Peyer's patch (tissue), 4 donors: Measurements from ENCODE around the gene GDNF. TPM values are rescaled to one million over a fixed set of nuclear protein-coding genes. Genes with fewer than 3 reads are reported as not detected.
"Not testable (repeated sequence)": the region's sequence is repeated elsewhere in the genome, so short reads cannot be mapped to it uniquely, and the experiment has no call there.

Experiments
- DNase-seq, 3 donors: peaks; one replicate each; pipeline ENCODE4 v3.0.0-alpha.2; 2017 to 2019
- H3K27ac ChIP-seq, 4 donors: fragments of 200-600 bp; sonication (generic); one replicate each; pipeline ENCODE4 v1.5.1; 2016 to 2019
- H3K27me3 ChIP-seq, 2 donors: fragments of 200-600 bp; sonication (generic); one replicate each; pipeline ENCODE4 v1.5.1; 2019
- H3K36me3 ChIP-seq, 3 donors: fragments of 200-600 bp; sonication (generic); one replicate each; pipeline ENCODE4 v1.5.1; 2016 to 2019
- H3K4me1 ChIP-seq, 4 donors: fragments of 200-600 bp; sonication (generic); one replicate each; pipeline ENCODE4 v1.5.1; 2016 to 2019
- H3K4me3 ChIP-seq, 4 donors: fragments of 200-600 bp; sonication (generic); 1 replicate in 3 of 4; 2 replicates in 1 of 4; pipeline ENCODE4 v1.5.1; 2016 to 2019; ENCODE audit warnings: mild to moderate bottlenecking in 1 of 4
- H3K9me3 ChIP-seq, 4 donors: fragments of 200-600 bp; sonication (generic); one replicate each; pipeline ENCODE4 v1.5.1; 2016 to 2019; ENCODE audit warnings: mild to moderate bottlenecking in 1 of 4
- POLR2A ChIP-seq, 2 donors: fragments of 450-650 bp; IDR thresholded peaks; one replicate each; pipeline ENCODE4 v1.5.1; 2017; ENCODE audit warnings: antibody characterized with exemption in 2 of 2, mild to moderate bottlenecking in 2 of 2, moderate library complexity in 2 of 2
- total RNA-seq, 4 donors: library from RNA; depleted of rRNA; stranded (reverse); fragments of >200 nt; gene quantifications; one replicate each; pipeline ENCODE4 v1.1.0, GENCODE V29; 2016
- TF ChIP-seq, protein P1 (sequence below), 6 experiments: fragments of 450-650 bp in 4 of 6; fragments of 200-600 bp in 2 of 6; sonication (generic) in 1 of 6; IDR thresholded peaks; one replicate each; pipeline ENCODE4 v1.5.1; 2017 to 2019; ENCODE audit warnings: antibody characterized with exemption in 6 of 6, mild to moderate bottlenecking in 3 of 6, moderate library complexity in 1 of 6

The GDNF gene
- total RNA-seq, 4 donors from 2014 or later = 1.5 to 8.3 TPM; not detected in 2

DNA sequence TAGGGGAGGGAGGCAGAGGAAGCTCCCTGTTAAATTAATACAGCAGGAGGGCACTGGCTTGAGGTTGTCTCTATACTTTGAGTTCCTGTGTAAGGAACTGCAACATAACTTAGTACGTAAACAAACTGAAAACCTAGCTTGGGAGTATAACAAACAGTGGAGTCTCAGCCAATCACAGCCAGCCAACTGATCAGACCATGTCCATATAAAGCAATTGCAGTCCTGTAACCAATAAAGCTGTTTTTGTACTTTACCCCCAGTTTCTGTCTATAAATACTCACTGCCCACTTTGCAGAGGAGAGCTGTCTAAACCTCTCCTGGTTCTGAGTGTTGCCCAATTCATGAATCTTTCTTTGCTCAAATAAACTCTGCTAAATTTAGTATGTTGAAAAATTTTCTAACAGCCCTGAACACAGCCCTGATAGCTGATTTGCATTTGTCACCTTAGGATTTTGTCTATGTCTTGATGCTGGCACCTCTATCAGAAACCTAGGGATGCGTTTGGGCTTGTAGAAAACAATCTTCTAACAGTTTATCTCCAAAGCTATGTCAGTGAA lies 39.9 kb downstream of the GDNF start:
- Histone ChIP-seq H3K4me1 (no peaks in the 10 kb centered on the region), H3K9me3 (no peaks in the 10 kb centered on the region), H3K4me3 (no peak overlapping the region), H3K27me3 (no peaks in the 10 kb centered on the region), H3K36me3 (no peaks in the 10 kb centered on the region), H3K27ac (no peak overlapping the region)
- TF ChIP-seq, protein P1, sequence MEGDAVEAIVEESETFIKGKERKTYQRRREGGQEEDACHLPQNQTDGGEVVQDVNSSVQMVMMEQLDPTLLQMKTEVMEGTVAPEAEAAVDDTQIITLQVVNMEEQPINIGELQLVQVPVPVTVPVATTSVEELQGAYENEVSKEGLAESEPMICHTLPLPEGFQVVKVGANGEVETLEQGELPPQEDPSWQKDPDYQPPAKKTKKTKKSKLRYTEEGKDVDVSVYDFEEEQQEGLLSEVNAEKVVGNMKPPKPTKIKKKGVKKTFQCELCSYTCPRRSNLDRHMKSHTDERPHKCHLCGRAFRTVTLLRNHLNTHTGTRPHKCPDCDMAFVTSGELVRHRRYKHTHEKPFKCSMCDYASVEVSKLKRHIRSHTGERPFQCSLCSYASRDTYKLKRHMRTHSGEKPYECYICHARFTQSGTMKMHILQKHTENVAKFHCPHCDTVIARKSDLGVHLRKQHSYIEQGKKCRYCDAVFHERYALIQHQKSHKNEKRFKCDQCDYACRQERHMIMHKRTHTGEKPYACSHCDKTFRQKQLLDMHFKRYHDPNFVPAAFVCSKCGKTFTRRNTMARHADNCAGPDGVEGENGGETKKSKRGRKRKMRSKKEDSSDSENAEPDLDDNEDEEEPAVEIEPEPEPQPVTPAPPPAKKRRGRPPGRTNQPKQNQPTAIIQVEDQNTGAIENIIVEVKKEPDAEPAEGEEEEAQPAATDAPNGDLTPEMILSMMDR (IDR thresholded peaks at IDR 0.05) = no peak
- TF ChIP-seq POLR2A (IDR thresholded peaks at IDR 0.05) = no peak
- DNase-seq = no peak

DNA sequence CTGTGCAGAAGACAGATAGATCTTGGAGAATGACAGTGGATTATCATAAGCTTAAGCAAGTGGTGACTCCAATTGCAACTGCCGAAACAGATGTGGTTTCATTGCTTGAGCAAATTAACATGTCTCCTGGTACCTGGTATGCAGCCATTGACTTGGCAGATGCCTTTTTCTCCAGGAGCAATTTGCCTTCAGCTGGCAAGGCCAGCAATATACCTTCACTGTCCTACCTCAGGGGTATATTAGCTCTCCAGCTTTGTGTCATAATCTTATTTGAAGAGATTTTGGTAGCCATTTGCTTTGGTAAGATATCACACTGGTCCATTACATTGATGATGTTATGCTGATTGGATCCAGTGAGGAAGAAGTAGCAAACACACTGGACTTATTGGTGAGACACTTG lies 43.4 kb downstream of the GDNF start:
- H3K9me3 ChIP-seq, H3K27ac ChIP-seq, H3K4me3 ChIP-seq, H3K36me3 ChIP-seq, H3K27me3 ChIP-seq, DNase-seq, H3K4me1 ChIP-seq: not testable (repeated sequence)

DNA sequence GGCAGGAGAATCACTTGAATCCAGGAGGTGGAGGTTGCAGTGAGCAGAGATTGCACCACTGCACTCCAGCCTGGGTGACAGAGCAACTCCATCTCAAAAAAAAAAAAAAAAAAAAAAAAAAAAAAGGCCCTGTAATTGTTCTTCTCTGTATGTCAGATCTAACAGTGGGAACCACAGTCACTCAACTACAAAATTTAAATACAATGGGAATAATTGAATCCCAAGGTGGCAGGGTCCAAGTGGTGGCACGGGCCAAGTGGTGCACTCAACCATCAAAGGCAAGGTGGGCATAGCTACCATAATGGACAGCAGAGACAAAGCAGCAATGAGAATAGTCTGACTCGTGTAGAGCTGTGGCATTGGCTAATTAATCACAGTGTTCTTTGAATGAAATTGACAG lies 44.5 kb downstream of the GDNF start:
- DNase-seq, H3K9me3 ChIP-seq, H3K27me3 ChIP-seq, H3K4me1 ChIP-seq, H3K27ac ChIP-seq, H3K4me3 ChIP-seq, H3K36me3 ChIP-seq: not testable (repeated sequence)

DNA sequence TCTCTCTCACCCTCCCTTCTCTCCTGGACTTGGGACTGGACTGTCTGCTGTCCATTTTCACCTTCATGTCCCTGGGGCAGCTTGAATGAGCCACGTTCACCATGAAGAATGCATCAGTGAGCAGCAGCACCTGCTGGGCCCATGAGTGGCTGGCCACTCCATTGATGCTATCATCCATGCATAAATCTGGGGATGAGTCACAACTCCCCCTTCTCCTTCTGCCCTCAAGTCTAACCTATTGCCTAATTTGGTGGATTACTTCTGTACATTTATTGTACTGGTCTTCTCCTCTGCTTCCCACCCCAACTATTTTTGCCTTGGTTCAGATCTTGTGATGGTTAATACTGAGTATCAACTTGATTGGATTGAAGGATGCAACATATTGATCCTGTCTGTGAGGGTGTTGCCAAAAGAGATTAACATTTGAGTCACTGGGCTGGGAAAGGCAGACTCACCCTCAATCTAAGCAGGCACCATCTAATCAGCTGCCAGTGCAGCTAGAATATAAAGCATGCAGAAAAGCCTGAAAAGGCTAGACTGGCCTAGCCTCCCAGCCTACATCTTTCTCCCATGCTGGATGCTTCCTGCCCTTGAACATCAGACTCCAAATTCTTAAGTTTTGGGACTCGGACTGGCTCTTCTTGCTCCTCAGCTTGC lies 46.7 kb downstream of the GDNF start:
- Histone ChIP-seq H3K27me3 (no peaks in the 10 kb centered on the region), H3K36me3 (no peaks in the 10 kb centered on the region), H3K27ac (no peak overlapping the region), H3K4me1 (no peaks in the 10 kb centered on the region), H3K9me3 (no peaks in the 10 kb centered on the region), H3K4me3 (no peak overlapping the region)
- no peak for TF ChIP-seq POLR2A (IDR thresholded peaks at IDR 0.05)
- TF ChIP-seq, protein P1 (IDR thresholded peaks at IDR 0.05) = no peak
- DNase-seq = no peak

DNA sequence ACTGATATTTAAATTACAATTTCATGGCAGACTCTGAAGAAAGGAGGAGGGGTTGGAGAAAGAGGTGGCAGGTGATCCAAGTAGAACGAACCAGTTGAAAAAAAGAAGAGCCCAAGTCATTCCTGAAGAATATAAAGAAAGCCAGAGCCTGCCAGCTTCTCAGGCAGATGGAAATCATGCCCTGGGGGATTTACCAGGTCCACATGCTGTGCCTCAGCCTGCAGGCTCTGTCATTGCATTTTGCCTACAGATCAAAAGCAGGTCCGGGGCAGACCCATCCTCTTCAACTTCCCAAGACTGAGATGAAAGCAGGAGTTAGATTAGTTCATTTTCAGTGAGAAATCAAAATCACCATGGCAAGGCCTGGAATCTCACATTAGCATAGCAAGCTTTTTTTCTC lies 48.5 kb downstream of the GDNF start:
- TF ChIP-seq POLR2A (IDR thresholded peaks at IDR 0.05) = no peak
- TF ChIP-seq, protein P1 (IDR thresholded peaks at IDR 0.05) = no peak
- Histone ChIP-seq H3K9me3 (no peaks in the 10 kb centered on the region), H3K27ac (no peak overlapping the region), H3K4me3 (no peak overlapping the region), H3K27me3 (no peaks in the 10 kb centered on the region), H3K36me3 (no peaks in the 10 kb centered on the region), H3K4me1 (no peaks in the 10 kb centered on the region)
- no peak for DNase-seq

DNA sequence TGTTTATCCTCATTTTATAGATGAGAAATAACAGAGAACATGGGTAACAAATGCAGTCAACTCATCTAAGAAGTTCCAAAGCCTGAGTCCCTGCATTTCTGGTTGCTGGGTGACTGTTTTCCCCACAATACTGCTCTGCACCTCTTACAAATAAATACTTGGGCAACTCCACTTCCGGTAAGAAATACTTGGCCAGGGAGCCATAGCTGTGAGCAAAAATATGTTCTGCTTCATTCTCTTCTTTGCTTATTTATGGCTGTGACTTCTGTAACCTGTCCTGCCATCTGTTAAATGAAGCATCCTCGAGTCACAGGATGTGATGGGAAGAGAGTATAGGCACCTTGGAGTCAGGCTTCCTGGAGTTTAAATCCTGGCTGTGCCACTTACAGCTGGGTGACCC lies 49.9 kb downstream of the GDNF start:
- H3K36me3 ChIP-seq = no peaks in the 10 kb centered on the region
- DNase-seq = no peak
- no peaks in the 10 kb centered on the region for H3K27me3 ChIP-seq
- H3K4me1 ChIP-seq = no peaks in the 10 kb centered on the region
- H3K9me3 ChIP-seq = no peaks in the 10 kb centered on the region
- H3K4me3 ChIP-seq = no peak overlapping the region
- H3K27ac ChIP-seq = no peak overlapping the region
- no peak for TF ChIP-seq POLR2A (IDR thresholded peaks at IDR 0.05)
- TF ChIP-seq, protein P1 (IDR thresholded peaks at IDR 0.05) = no peak

DNA sequence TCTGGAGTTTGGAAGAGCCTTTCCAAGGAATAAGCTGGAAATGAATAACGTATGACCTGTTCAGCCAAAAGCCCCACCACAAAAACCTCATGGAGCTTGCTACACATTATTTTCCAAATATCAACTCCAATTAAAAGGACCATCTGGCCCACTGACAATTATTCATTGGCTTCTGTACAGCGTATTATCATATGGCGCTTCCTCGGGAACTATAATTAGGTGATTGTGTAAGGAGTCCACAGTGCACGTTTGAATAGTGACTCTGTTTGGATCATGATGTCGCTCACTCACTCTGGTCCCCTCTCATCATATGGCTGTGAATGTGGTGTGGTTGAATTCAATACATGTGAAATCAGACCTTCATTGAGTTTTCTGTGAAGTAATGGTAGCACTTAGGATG lies 52.1 kb downstream of the GDNF start:
- Histone ChIP-seq H3K4me3 (no peak overlapping the region), H3K27ac (no peak overlapping the region), H3K27me3 (no peaks in the 10 kb centered on the region), H3K9me3 (no peaks in the 10 kb centered on the region), H3K36me3 (no peaks in the 10 kb centered on the region), H3K4me1 (no peaks in the 10 kb centered on the region)
- no peak for DNase-seq
- TF ChIP-seq, protein P1 (IDR thresholded peaks at IDR 0.05) = no peak
- TF ChIP-seq POLR2A (IDR thresholded peaks at IDR 0.05) = no peak
